Measurements from ENCODE around the gene PARD3. TPM values are rescaled to one million over a fixed set of nuclear protein-coding genes. Genes with fewer than 3 reads are reported as not detected.

PARD3 gene
- total and polyA plus RNA-seq, 2 experiments from 2014 or later, result 6.3 to 21.2 TPM

GRCh38 chr10:34769899-34770298 lies 45.2 kb downstream of the PARD3 start:
- no peak for DNase-seq
- Histone ChIP-seq H3K9me3 (ENCODE audit: low read depth) (no peaks in the 10 kb centered on the region), H3K9me2 (ENCODE audit: insufficient read depth) (no peaks in the 10 kb centered on the region), H3K27ac (no peak overlapping the region), H3K9ac (no peak overlapping the region), H3K79me2 (ENCODE audit: insufficient read depth) (peaks cover 75% of the 10 kb centered on the region), H3K4me1 (ENCODE audit: insufficient read depth) (peaks cover 15% of the 10 kb centered on the region), H3K36me3 (ENCODE audit: low read depth) (no peaks in the 10 kb centered on the region), H3F3A (ENCODE audit: insufficient read depth) (no peaks in the 10 kb centered on the region), H4K20me1 (ENCODE audit: insufficient read depth) (no peaks in the 10 kb centered on the region; the same call in 1 of the 2 replicates), H3K4me2 (ENCODE audit: unreplicated experiment) (no peak overlapping the region), H2AFZ (no peak overlapping the region), H3K4me3 (no peak overlapping the region), H3K27me3 (replicated peaks; ENCODE audit: insufficient read depth) (no peaks in the 10 kb centered on the region)
- WGBS, 2 experiments (ENCODE audit: low coverage in 1 of 2, low lambda C conversion rate in 2 of 2, missing lambda C conversion rate in 2 of 2), result 46 to 53% methylated on average over 2 of the region's 2 CpGs
- TF ChIP-seq EZH2 (IDR thresholded peaks at IDR 0.05; ENCODE audit: insufficient read depth, poor library complexity, severe bottlenecking) (no peak), EZH2phosphoT487 (IDR thresholded peaks at IDR 0.05; ENCODE audit: insufficient read depth, low read depth) (no peak)
- in situ Hi-C loops (cut with MboI), result no loop called here

- TF ChIP-seq EZH2 (IDR thresholded peaks at IDR 0.05; ENCODE audit: insufficient read depth, poor library complexity, severe bottlenecking) (no peak), EZH2phosphoT487 (IDR thresholded peaks at IDR 0.05; ENCODE audit: insufficient read depth, low read depth) (no peak)
- H3K9me2 ChIP-seq (ENCODE audit: insufficient read depth), result no peaks in the 10 kb centered on the region
- H3K27me3 ChIP-seq (replicated peaks; ENCODE audit: insufficient read depth), result no peaks in the 10 kb centered on the region
- no peak overlapping the region for H3K4me3 ChIP-seq
- H3K4me1 ChIP-seq (ENCODE audit: insufficient read depth), result peaks cover 15% of the 10 kb centered on the region
- no peaks in the 10 kb centered on the region for H3K36me3 ChIP-seq (ENCODE audit: low read depth)
- no peak overlapping the region for H3K27ac ChIP-seq
- 71 to 78% methylated on average over 8 of the region's 8 CpGs for WGBS, 2 experiments (ENCODE audit: low coverage in 1 of 2, low lambda C conversion rate in 2 of 2, missing lambda C conversion rate in 2 of 2)
- no peaks in the 10 kb centered on the region; the same call in 1 of the 2 replicates for H4K20me1 ChIP-seq (ENCODE audit: insufficient read depth)
- H3K9ac ChIP-seq, result no peak overlapping the region
- H3K79me2 ChIP-seq (ENCODE audit: insufficient read depth), result peaks cover 76% of the 10 kb centered on the region
- H2AFZ ChIP-seq, result no peak overlapping the region
- H3K9me3 ChIP-seq (ENCODE audit: low read depth), result no peaks in the 10 kb centered on the region
- in situ Hi-C loops (cut with MboI), result no loop called here
- no peaks in the 10 kb centered on the region for H3F3A ChIP-seq (ENCODE audit: insufficient read depth)
- DNase-seq, result no peak
- no peak overlapping the region for H3K4me2 ChIP-seq (ENCODE audit: unreplicated experiment)
Measured at GRCh38 chr10:34768972-34769330, 46.1 kb downstream of the PARD3 start.

GRCh38 chr10:34768261-34768971 lies 46.7 kb downstream of the PARD3 start:
- H3K27ac ChIP-seq, result no peak overlapping the region
- H3K79me2 ChIP-seq (ENCODE audit: insufficient read depth), result peaks cover 73% of the 10 kb centered on the region
- no peaks in the 10 kb centered on the region for H3K9me3 ChIP-seq (ENCODE audit: low read depth)
- H3K27me3 ChIP-seq (replicated peaks; ENCODE audit: insufficient read depth), result no peaks in the 10 kb centered on the region
- no peaks in the 10 kb centered on the region for H3K36me3 ChIP-seq (ENCODE audit: low read depth)
- TF ChIP-seq EZH2phosphoT487 (IDR thresholded peaks at IDR 0.05; ENCODE audit: insufficient read depth, low read depth) (no peak), EZH2 (IDR thresholded peaks at IDR 0.05; ENCODE audit: insufficient read depth, poor library complexity, severe bottlenecking) (no peak)
- H3K4me1 ChIP-seq (ENCODE audit: insufficient read depth), result peaks cover 15% of the 10 kb centered on the region
- H3K4me3 ChIP-seq, result no peak overlapping the region
- H3K9me2 ChIP-seq (ENCODE audit: insufficient read depth), result no peaks in the 10 kb centered on the region
- WGBS, 2 experiments (ENCODE audit: low coverage in 1 of 2, low lambda C conversion rate in 2 of 2, missing lambda C conversion rate in 2 of 2), result 58% methylated on average over 15 of the region's 15 CpGs
- H4K20me1 ChIP-seq (ENCODE audit: insufficient read depth), result no peaks in the 10 kb centered on the region; the same call in 1 of the 2 replicates
- in situ Hi-C loops (cut with MboI), result no loop called here
- H3F3A ChIP-seq (ENCODE audit: insufficient read depth), result no peaks in the 10 kb centered on the region
- no peak overlapping the region for H2AFZ ChIP-seq
- DNase-seq, result peak; percentile 86
- no peak overlapping the region for H3K9ac ChIP-seq
- no peak overlapping the region for H3K4me2 ChIP-seq (ENCODE audit: unreplicated experiment)

GRCh38 chr10:34766811-34767494 lies 48.1 kb downstream of the PARD3 start:
- H3K79me2 ChIP-seq (ENCODE audit: insufficient read depth), result peaks cover 73% of the 10 kb centered on the region
- H2AFZ ChIP-seq, result no peak overlapping the region
- no peak overlapping the region for H3K4me2 ChIP-seq (ENCODE audit: unreplicated experiment)
- H3K9me3 ChIP-seq (ENCODE audit: low read depth), result no peaks in the 10 kb centered on the region
- no peak for TF ChIP-seq EZH2 (IDR thresholded peaks at IDR 0.05; ENCODE audit: insufficient read depth, poor library complexity, severe bottlenecking)
- no peak for TF ChIP-seq EZH2phosphoT487 (IDR thresholded peaks at IDR 0.05; ENCODE audit: insufficient read depth, low read depth)
- no peaks in the 10 kb centered on the region for H3K9me2 ChIP-seq (ENCODE audit: insufficient read depth)
- H3K27me3 ChIP-seq (replicated peaks; ENCODE audit: insufficient read depth), result no peaks in the 10 kb centered on the region
- no peaks in the 10 kb centered on the region; the same call in 1 of the 2 replicates for H4K20me1 ChIP-seq (ENCODE audit: insufficient read depth)
- H3K4me3 ChIP-seq, result no peak overlapping the region
- H3K36me3 ChIP-seq (ENCODE audit: low read depth), result no peaks in the 10 kb centered on the region
- no peak for DNase-seq
- H3F3A ChIP-seq (ENCODE audit: insufficient read depth), result no peaks in the 10 kb centered on the region
- no peak overlapping the region for H3K27ac ChIP-seq
- H3K4me1 ChIP-seq (ENCODE audit: insufficient read depth), result peaks cover 15% of the 10 kb centered on the region
- WGBS, 2 experiments (ENCODE audit: low coverage in 1 of 2, low lambda C conversion rate in 2 of 2, missing lambda C conversion rate in 2 of 2), result 96 to 98% methylated on average over 12 of the region's 12 CpGs
- no peak overlapping the region for H3K9ac ChIP-seq
- in situ Hi-C loops (cut with MboI), result no loop called here
